Measurements from ENCODE around the gene ELP4.

DNA sequence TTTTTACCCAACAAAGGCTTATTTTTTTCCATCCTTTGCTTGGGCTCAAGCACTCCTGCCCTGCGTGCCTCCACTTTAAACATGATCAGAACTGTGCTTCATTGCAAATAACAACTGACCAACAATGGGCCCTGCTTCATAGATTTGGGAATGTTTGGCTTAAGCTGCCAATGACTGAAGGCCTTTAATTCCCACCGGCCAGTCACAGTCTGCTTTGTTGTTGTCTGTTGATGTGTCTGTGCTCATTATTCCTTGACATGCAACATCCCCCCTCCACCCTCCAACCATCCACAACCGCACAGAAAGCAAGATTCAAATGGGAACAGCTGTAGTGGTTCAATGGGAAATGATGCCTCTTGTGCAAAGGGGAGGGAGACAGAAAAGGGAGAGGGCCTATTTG is 278.5 kb downstream of the ELP4 start:
- TF ChIP-seq, protein P1, sequence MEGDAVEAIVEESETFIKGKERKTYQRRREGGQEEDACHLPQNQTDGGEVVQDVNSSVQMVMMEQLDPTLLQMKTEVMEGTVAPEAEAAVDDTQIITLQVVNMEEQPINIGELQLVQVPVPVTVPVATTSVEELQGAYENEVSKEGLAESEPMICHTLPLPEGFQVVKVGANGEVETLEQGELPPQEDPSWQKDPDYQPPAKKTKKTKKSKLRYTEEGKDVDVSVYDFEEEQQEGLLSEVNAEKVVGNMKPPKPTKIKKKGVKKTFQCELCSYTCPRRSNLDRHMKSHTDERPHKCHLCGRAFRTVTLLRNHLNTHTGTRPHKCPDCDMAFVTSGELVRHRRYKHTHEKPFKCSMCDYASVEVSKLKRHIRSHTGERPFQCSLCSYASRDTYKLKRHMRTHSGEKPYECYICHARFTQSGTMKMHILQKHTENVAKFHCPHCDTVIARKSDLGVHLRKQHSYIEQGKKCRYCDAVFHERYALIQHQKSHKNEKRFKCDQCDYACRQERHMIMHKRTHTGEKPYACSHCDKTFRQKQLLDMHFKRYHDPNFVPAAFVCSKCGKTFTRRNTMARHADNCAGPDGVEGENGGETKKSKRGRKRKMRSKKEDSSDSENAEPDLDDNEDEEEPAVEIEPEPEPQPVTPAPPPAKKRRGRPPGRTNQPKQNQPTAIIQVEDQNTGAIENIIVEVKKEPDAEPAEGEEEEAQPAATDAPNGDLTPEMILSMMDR (IDR thresholded peaks at IDR 0.05) = no peak
- TF ChIP-seq POLR2AphosphoS5 (IDR thresholded peaks at IDR 0.05; ENCODE audit: low read depth, low read length) = no peak
- TF ChIP-seq TCF7L2 (IDR thresholded peaks at IDR 0.05; ENCODE audit: low read depth, low read length) = no peak
- no peak for TF ChIP-seq SIN3A (IDR thresholded peaks at IDR 0.05; ENCODE audit: borderline replicate concordance, insufficient read depth, low read depth, low read length)
- TF ChIP-seq REST (IDR thresholded peaks at IDR 0.05; ENCODE audit: insufficient read depth in 1 of 2, low read depth in 2 of 2, low read length in 1 of 2) = no peak
